ENCODE results near the gene NKG7. TPM values are rescaled to one million over a fixed set of nuclear protein-coding genes. Genes with fewer than 3 reads are reported as not detected.

NKG7 gene
- total and polyA plus RNA-seq, 2 experiments from 2014 or later: not detected

DNA sequence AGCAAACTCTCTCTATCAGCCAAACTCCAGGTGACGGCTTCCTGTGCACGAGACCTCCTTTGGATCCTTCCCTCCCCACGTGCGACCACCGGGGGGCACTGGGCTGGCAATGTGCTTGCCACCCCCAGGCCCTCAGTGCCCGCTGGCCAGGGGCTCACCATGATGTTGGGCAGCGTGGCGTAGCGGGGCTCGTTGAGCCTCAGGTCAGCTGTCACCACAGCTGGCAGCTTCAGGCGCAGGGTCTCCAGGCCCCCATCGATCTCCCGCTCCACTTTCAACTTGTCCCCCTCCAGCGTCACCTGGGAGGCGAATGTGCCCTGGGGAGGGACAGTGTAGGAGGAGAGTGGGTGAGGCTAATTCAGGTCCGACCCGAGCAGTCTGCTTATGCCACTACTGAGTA is 25.7 kb downstream of the NKG7 start:
- Histone ChIP-seq H3K36me3 (replicated peaks; ENCODE audit: insufficient read depth, low read depth) (no peaks in the 10 kb centered on the region), H3K4me1 (ENCODE audit: insufficient read depth) (no peaks in the 10 kb centered on the region), H3K9me3 (ENCODE audit: low read depth) (no peaks in the 10 kb centered on the region), H3K4me2 (no peak overlapping the region), H3K79me2 (no peaks in the 10 kb centered on the region), H3K27ac (no peak overlapping the region), H4K20me1 (ENCODE audit: insufficient read depth, poor library complexity, severe bottlenecking) (no peaks in the 10 kb centered on the region), H3K9me2 (replicated peaks; ENCODE audit: insufficient read depth) (no peaks in the 10 kb centered on the region), H2AFZ (no peak overlapping the region), H3K27me3 (no peaks in the 10 kb centered on the region), H3K4me3 (no peak overlapping the region)
- no peak for TF ChIP-seq EZH2 (IDR thresholded peaks at IDR 0.05; ENCODE audit: borderline replicate concordance)
- TF ChIP-seq, protein P1, sequence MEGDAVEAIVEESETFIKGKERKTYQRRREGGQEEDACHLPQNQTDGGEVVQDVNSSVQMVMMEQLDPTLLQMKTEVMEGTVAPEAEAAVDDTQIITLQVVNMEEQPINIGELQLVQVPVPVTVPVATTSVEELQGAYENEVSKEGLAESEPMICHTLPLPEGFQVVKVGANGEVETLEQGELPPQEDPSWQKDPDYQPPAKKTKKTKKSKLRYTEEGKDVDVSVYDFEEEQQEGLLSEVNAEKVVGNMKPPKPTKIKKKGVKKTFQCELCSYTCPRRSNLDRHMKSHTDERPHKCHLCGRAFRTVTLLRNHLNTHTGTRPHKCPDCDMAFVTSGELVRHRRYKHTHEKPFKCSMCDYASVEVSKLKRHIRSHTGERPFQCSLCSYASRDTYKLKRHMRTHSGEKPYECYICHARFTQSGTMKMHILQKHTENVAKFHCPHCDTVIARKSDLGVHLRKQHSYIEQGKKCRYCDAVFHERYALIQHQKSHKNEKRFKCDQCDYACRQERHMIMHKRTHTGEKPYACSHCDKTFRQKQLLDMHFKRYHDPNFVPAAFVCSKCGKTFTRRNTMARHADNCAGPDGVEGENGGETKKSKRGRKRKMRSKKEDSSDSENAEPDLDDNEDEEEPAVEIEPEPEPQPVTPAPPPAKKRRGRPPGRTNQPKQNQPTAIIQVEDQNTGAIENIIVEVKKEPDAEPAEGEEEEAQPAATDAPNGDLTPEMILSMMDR (IDR thresholded peaks at IDR 0.05; ENCODE audit: poor library complexity): no peak
- no peak for TF ChIP-seq EZH2phosphoT487 (IDR thresholded peaks at IDR 0.05; ENCODE audit: low read depth, severe bottlenecking, unreplicated experiment)
- no peak for DNase-seq (ENCODE audit: low spot score)
- 87% methylated on average over 17 of the region's 17 CpGs for WGBS (ENCODE audit: low lambda C conversion rate, missing lambda C conversion rate)

DNA sequence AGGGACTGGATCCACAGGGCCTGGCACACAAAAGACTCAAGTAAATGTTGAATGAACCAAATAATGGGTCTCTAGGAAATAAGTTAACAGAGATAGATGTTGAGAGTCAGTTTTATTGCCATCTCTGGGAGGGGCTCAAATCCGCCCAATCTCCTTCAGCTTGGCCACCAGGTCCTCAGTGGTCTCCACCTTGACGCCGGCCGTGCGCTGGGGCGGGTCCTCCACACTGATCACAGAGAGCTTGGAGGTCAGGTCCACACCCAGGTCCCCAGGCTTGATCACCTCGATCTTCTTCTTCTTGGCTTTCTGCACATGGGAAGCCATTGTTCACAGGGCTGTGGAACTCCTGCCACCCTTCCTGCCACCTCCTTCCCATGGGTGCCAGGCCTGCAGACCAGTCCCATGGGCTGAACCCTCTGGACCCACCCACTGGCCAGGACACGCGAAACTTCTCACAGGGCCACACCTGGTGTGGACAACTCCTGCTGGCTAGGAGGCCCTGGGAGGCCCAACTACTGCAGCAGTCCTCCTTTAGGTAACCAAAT is 27.3 kb downstream of the NKG7 start:
- H2AFZ ChIP-seq: no peak overlapping the region
- H3K9me2 ChIP-seq (replicated peaks; ENCODE audit: insufficient read depth): no peaks in the 10 kb centered on the region
- H3K36me3 ChIP-seq (replicated peaks; ENCODE audit: insufficient read depth, low read depth): no peaks in the 10 kb centered on the region
- H3K9me3 ChIP-seq (ENCODE audit: low read depth): no peaks in the 10 kb centered on the region
- H3K79me2 ChIP-seq: no peaks in the 10 kb centered on the region
- no peaks in the 10 kb centered on the region for H3K27me3 ChIP-seq
- TF ChIP-seq EZH2 (IDR thresholded peaks at IDR 0.05; ENCODE audit: borderline replicate concordance) (no peak), EZH2phosphoT487 (IDR thresholded peaks at IDR 0.05; ENCODE audit: low read depth, severe bottlenecking, unreplicated experiment) (no peak)
- TF ChIP-seq, protein P1 (IDR thresholded peaks at IDR 0.05; ENCODE audit: poor library complexity): no peak
- H3K4me1 ChIP-seq (ENCODE audit: insufficient read depth): peaks cover 3% of the 10 kb centered on the region
- no peak overlapping the region for H3K4me3 ChIP-seq
- no peak overlapping the region for H3K4me2 ChIP-seq
- no peak overlapping the region for H3K27ac ChIP-seq
- WGBS (ENCODE audit: low lambda C conversion rate, missing lambda C conversion rate): 98% methylated on average over 9 of the region's 9 CpGs
- no peaks in the 10 kb centered on the region for H4K20me1 ChIP-seq (ENCODE audit: insufficient read depth, poor library complexity, severe bottlenecking)
- DNase-seq (ENCODE audit: low spot score): no peak

DNA sequence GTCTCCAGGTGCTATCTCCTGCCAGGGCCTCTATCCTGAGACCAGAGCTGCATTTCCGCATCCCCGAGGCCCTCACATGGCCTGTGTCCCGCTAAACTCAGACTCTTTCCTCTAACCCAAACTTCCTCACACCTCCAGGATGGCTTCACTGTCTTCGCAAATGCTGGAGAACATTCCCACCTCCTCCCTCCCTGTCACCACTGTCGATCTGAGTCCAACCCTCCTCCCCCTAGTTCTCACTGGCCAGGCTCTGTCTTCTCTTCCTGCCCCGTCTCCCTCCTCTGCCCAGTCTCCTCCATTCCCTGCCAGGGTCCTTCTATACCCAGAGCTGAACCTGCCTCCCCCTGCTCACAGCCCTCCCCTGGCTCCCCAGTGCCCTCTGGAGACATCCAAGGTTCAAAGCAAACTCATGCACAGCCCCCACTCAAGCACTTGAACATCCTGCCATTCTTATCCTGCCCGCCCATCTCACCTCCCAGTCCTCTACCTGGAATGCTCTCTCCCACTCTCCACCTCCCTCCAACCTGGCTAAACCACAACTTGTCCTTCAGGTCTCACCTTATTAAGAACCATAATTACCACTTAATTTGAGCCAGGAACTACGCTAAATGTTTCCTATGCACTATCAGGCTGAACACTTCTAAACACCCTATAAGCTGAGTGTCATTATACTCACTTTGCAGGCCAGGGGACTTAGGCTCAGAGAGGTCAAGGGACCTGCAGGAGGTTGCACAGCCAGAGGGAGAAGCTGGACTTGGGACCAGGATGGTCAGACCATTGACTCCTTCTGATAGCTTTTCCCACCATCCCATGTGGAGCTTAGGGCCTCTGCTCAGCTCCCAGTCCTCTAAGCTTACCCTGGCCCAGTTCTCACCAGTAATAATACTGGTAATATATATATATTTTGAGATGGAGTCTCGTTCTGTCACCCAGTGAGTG is 29.6 kb downstream of the NKG7 start:
- Histone ChIP-seq H3K9me2 (replicated peaks; ENCODE audit: insufficient read depth) (no peaks in the 10 kb centered on the region), H3K36me3 (replicated peaks; ENCODE audit: insufficient read depth, low read depth) (no peaks in the 10 kb centered on the region), H2AFZ (no peak overlapping the region), H3K79me2 (no peaks in the 10 kb centered on the region), H3K4me3 (no peak overlapping the region), H3K4me2 (no peak overlapping the region), H3K9me3 (ENCODE audit: low read depth) (no peaks in the 10 kb centered on the region), H4K20me1 (ENCODE audit: insufficient read depth, poor library complexity, severe bottlenecking) (no peaks in the 10 kb centered on the region), H3K27me3 (no peaks in the 10 kb centered on the region), H3K27ac (no peak overlapping the region), H3K4me1 (ENCODE audit: insufficient read depth) (peaks cover 3% of the 10 kb centered on the region)
- DNase-seq (ENCODE audit: low spot score): no peak
- WGBS (ENCODE audit: low lambda C conversion rate, missing lambda C conversion rate): 65% methylated on average over 8 of the region's 9 CpGs
- no peak for TF ChIP-seq EZH2phosphoT487 (IDR thresholded peaks at IDR 0.05; ENCODE audit: low read depth, severe bottlenecking, unreplicated experiment)
- TF ChIP-seq, protein P1 (IDR thresholded peaks at IDR 0.05; ENCODE audit: poor library complexity): no peak
- no peak for TF ChIP-seq EZH2 (IDR thresholded peaks at IDR 0.05; ENCODE audit: borderline replicate concordance)
